Cardiac muscle cell (in vitro differentiated cells and primary cell): Measurements from ENCODE around the gene NSG2. TPM values are rescaled to one million over a fixed set of nuclear protein-coding genes. Genes with fewer than 3 reads are reported as not detected.

Experiments used
- DNase-seq, 2 donors: peaks; one replicate each; pipeline versions ENCODE4 v3.0.0 to v3.0.0-alpha.2; 2010 to 2017; ENCODE audit warnings: low read depth in 1 of 2, low spot score in 1 of 2
- H3K27ac ChIP-seq: fragments of 200-600 bp; sonication (generic); 2 replicates; pipeline ENCODE4 v1.5.1; 2016
- H3K27me3 ChIP-seq: fragments of 200-600 bp; sonication (generic); 2 replicates; pipeline ENCODE4 v1.6.0; 2016; ENCODE audit warnings: control low read depth
- H3K36me3 ChIP-seq: fragments of 200-600 bp; sonication (generic); 2 replicates; pipeline ENCODE4 v1.5.1; 2016; ENCODE audit warnings: control low read depth
- H3K4me1 ChIP-seq: fragments of 200-600 bp; sonication (generic); 2 replicates; pipeline ENCODE4 v1.8.1; 2017; ENCODE audit warnings: low read depth, mild to moderate bottlenecking, mixed run types
- H3K4me3 ChIP-seq: fragments of 200-600 bp; sonication (generic); 2 replicates; pipeline ENCODE4 v1.5.1; 2016; ENCODE audit warnings: mild to moderate bottlenecking
- H3K9me3 ChIP-seq: fragments of 200-600 bp; sonication (generic); 2 replicates; pipeline ENCODE4 v1.5.1; 2017; ENCODE audit warnings: low read depth, mild to moderate bottlenecking, control low read depth
- CTCF ChIP-seq: IDR thresholded peaks from 2 replicates; pipeline ENCODE4 v1.5.1; 2012; ENCODE audit warnings: low read depth, mild to moderate bottlenecking, low read length
- polyA plus RNA-seq: library from polyadenylated mRNA; unstranded; fragments of >200 nt; fragmentation: Nextera tagmentation; extraction: Ambion mirVana; gene quantifications from 2 replicates; pipeline ENCODE4 v1.2.1, GENCODE V29; 2016
- total RNA-seq: library from RNA; depleted of rRNA; stranded (reverse); fragments of >200 nt; gene quantifications from 2 replicates; pipeline ENCODE4 v1.2.3, GENCODE V29; 2016

The NSG2 gene
- total and polyA plus RNA-seq, 2 experiments from 2014 or later, result 0.24 to 0.57 TPM

- peak in 1 of 2 donors; percentile 19 for DNase-seq
- no peak overlapping the region for H3K27ac ChIP-seq
- no peaks in the 10 kb centered on the region for H3K27me3 ChIP-seq
- no peaks in the 10 kb centered on the region for H3K36me3 ChIP-seq
- no peaks in the 10 kb centered on the region for H3K9me3 ChIP-seq
- H3K4me3 ChIP-seq, result no peak overlapping the region
- H3K4me1 ChIP-seq, result peaks cover 5% of the 10 kb centered on the region
- TF ChIP-seq CTCF, result no peak
Observed at GRCh38 chr5:174120401-174121005, 75.0 kb downstream of the NSG2 start.

- Histone ChIP-seq H3K27me3 (no peaks in the 10 kb centered on the region), H3K4me3 (no peak overlapping the region), H3K36me3 (no peaks in the 10 kb centered on the region), H3K4me1 (no peaks in the 10 kb centered on the region), H3K9me3 (no peaks in the 10 kb centered on the region), H3K27ac (no peak overlapping the region)
- no peak for TF ChIP-seq CTCF
- DNase-seq, result no peak
Observed at GRCh38 chr5:174134545-174134944, 89.0 kb downstream of the NSG2 start.

GRCh38 chr5:174139623-174140022, 94.1 kb downstream of the NSG2 start:
- H3K4me1 ChIP-seq, result no peaks in the 10 kb centered on the region
- H3K27me3 ChIP-seq, result no peaks in the 10 kb centered on the region
- no peak overlapping the region for H3K4me3 ChIP-seq
- no peak overlapping the region for H3K27ac ChIP-seq
- DNase-seq, result no peak
- no peak for TF ChIP-seq CTCF
- no peaks in the 10 kb centered on the region for H3K9me3 ChIP-seq
- H3K36me3 ChIP-seq, result no peaks in the 10 kb centered on the region

- DNase-seq, result no peak
- peaks cover 1% of the 10 kb centered on the region for H3K27me3 ChIP-seq
- no peak overlapping the region for H3K27ac ChIP-seq
- H3K36me3 ChIP-seq, result no peaks in the 10 kb centered on the region
- H3K4me3 ChIP-seq, result no peak overlapping the region
- H3K4me1 ChIP-seq, result no peaks in the 10 kb centered on the region
- H3K9me3 ChIP-seq, result no peaks in the 10 kb centered on the region
- TF ChIP-seq CTCF, result no peak
Observed at GRCh38 chr5:174140452-174141020, 95.0 kb downstream of the NSG2 start.

- TF ChIP-seq CTCF, result no peak
- no peak for DNase-seq
Observed at GRCh38 chr5:174141398-174141797, 95.9 kb downstream of the NSG2 start.

More at GRCh38 chr5:174141398-174141797, 95.9 kb downstream of the NSG2 start:
- Histone ChIP-seq H3K36me3 (no peaks in the 10 kb centered on the region), H3K4me3 (no peak overlapping the region), H3K4me1 (no peaks in the 10 kb centered on the region), H3K9me3 (no peaks in the 10 kb centered on the region), H3K27ac (no peak overlapping the region), H3K27me3 (peaks cover 8% of the 10 kb centered on the region)
